HepG2 (cell line): Measurements from ENCODE around the gene SSBP4. TPM values are rescaled to one million over a fixed set of nuclear protein-coding genes. Genes with fewer than 3 reads are reported as not detected.

Experiments
- AGO1 ChIP-seq: fragments of 200-400 bp; formaldehyde crosslinking; IDR thresholded peaks from 2 replicates; pipeline ENCODE4 v1.6.1; 2017; ENCODE audit warnings: mild to moderate bottlenecking, low read depth, low read length, moderate library complexity; ENCODE audit not compliant: poor library complexity, severe bottlenecking
- FOXJ3 ChIP-seq: sonication (generic); formaldehyde crosslinking; IDR thresholded peaks from 2 replicates; pipeline ENCODE4 v1.4.0; 2020; ENCODE audit warnings: missing genetic modification reagents, mild to moderate bottlenecking, borderline replicate concordance
- GTF2F1 ChIP-seq: fragments of 150-350 bp; IDR thresholded peaks from 2 replicates; pipeline ENCODE4 v1.6.1; 2014; ENCODE audit warnings: low read length
- HOXA7 ChIP-seq: sonication (generic); formaldehyde crosslinking; IDR thresholded peaks from 2 replicates; pipeline ENCODE4 v1.8.1; 2022; ENCODE audit warnings: mild to moderate bottlenecking, missing genetic modification reagents, moderate library complexity
- MIER2 ChIP-seq: IDR thresholded peaks from 2 replicates; pipeline ENCODE4 v1.6.1; 2016; ENCODE audit warnings: missing biosample characterization, missing genetic modification reagents
- MXI1 ChIP-seq: IDR thresholded peaks from 3 replicates; pipeline ENCODE4 v1.6.1; 2012; ENCODE audit warnings: low read depth, low read length, inconsistent platforms, borderline replicate concordance
- POLR2A ChIP-seq, 2 experiments: IDR thresholded peaks; 2 replicates each; pipeline ENCODE4 v1.6.1; 2011; ENCODE audit warnings: low read depth in 2 of 2, low read length in 2 of 2, mild to moderate bottlenecking in 1 of 2, moderate library complexity in 1 of 2; ENCODE audit not compliant: insufficient read depth in 1 of 2
- REXO4 ChIP-seq: sonication (generic); formaldehyde crosslinking; IDR thresholded peaks from 2 replicates; pipeline ENCODE4 v1.8.0; 2022; ENCODE audit warnings: missing genetic modification reagents, mild to moderate bottlenecking, borderline replicate concordance
- ZNF101 ChIP-seq: sonication (generic); formaldehyde crosslinking; IDR thresholded peaks from 2 replicates; pipeline ENCODE4 v1.4.0; 2020; ENCODE audit warnings: mild to moderate bottlenecking, low read depth, missing genetic modification reagents, borderline replicate concordance
- ZNF296 ChIP-seq: sonication (generic); formaldehyde crosslinking; conservative IDR thresholded peaks from 2 replicates; pipeline ENCODE4 v1.5.0; 2020; ENCODE audit warnings: mild to moderate bottlenecking, missing genetic modification reagents
- ZNF629 ChIP-seq: sonication (generic); formaldehyde crosslinking; conservative IDR thresholded peaks from 2 replicates; pipeline ENCODE4 v1.5.0; 2020; ENCODE audit warnings: missing genetic modification reagents
- ZNF75D ChIP-seq: sonication (generic); formaldehyde crosslinking; IDR thresholded peaks from 2 replicates; pipeline ENCODE4 v1.8.1; 2023; ENCODE audit warnings: missing genetic modification reagents, mild to moderate bottlenecking, borderline replicate concordance
- ZNF839 ChIP-seq: sonication (generic); formaldehyde crosslinking; IDR thresholded peaks from 2 replicates; pipeline ENCODE4 v1.4.0; 2020; ENCODE audit warnings: missing genetic modification reagents, mild to moderate bottlenecking, borderline replicate concordance
- ZSCAN12 ChIP-seq: sonication (generic); formaldehyde crosslinking; IDR thresholded peaks from 2 replicates; pipeline ENCODE4 v1.9.0; 2021; ENCODE audit warnings: mild to moderate bottlenecking, missing genetic modification reagents
- polyA plus RNA-seq, 8 experiments: library from polyadenylated mRNA; depleted of rRNA in 3 of 8; stranded (reverse) in 7 of 8; unstranded in 1 of 8; fragments of >200 nt; fragmentation: Illumina TruSeq in 4 of 8; extraction: Trizol in 4 of 8; gene quantifications; 2 replicates each; pipeline versions ENCODE4 v1.2.1 to v1.2.3, GENCODE V29; 2011 to 2016; ENCODE audit warnings: low read depth in 4 of 8, missing spikeins in 1 of 8, mixed read lengths in 1 of 8; ENCODE audit not compliant: insufficient read depth in 1 of 8
- total RNA-seq, 5 experiments: library from RNA; depleted of rRNA; stranded (reverse); fragments of >200 nt; fragmentation: Illumina TruSeq; extraction: Trizol; gene quantifications; 2 replicates each; pipeline ENCODE4 v1.2.3, GENCODE V29; 2016; ENCODE audit warnings: low read depth in 1 of 5
- TF ChIP-seq, protein P1 (sequence below): sonication (generic); formaldehyde crosslinking; IDR thresholded peaks from 2 replicates; pipeline ENCODE4 v1.5.0; 2020; ENCODE audit warnings: mild to moderate bottlenecking, missing genetic modification reagents, borderline replicate concordance
- TF ChIP-seq, protein P2 (sequence below): sonication (generic); formaldehyde crosslinking; IDR thresholded peaks from 2 replicates; pipeline ENCODE4 v1.4.0; 2020; ENCODE audit warnings: missing genetic modification reagents

The SSBP4 gene
- total and polyA plus RNA-seq, 2 of the 13 experiments (the other 11 are each of a cell fraction or from before 2014, with no cell fraction given) = 20.8 to 39.5 TPM

- TF ChIP-seq ZSCAN12 (no peak), ZNF296 (CRISPR knock-in tag) (no peak), REXO4 (CRISPR knock-in tag) (no peak), ZNF839 (no peak), MIER2 (CRISPR knock-in tag) (no peak), AGO1 (no peak), ZNF75D (CRISPR knock-in tag) (no peak), GTF2F1 (no peak), FOXJ3 (CRISPR knock-in tag) (no peak), ZNF629 (no peak), HOXA7 (CRISPR knock-in tag) (no peak), MXI1 (no peak), POLR2A (IDR thresholded peaks at IDR 0.05; ENCODE audit: insufficient read depth in 1 of 2, low read depth in 2 of 2, low read length in 2 of 2) (no peak; a peak in 1 of 4 replicates), ZNF101 (CRISPR knock-in tag) (no peak)
- TF ChIP-seq, protein P1, sequence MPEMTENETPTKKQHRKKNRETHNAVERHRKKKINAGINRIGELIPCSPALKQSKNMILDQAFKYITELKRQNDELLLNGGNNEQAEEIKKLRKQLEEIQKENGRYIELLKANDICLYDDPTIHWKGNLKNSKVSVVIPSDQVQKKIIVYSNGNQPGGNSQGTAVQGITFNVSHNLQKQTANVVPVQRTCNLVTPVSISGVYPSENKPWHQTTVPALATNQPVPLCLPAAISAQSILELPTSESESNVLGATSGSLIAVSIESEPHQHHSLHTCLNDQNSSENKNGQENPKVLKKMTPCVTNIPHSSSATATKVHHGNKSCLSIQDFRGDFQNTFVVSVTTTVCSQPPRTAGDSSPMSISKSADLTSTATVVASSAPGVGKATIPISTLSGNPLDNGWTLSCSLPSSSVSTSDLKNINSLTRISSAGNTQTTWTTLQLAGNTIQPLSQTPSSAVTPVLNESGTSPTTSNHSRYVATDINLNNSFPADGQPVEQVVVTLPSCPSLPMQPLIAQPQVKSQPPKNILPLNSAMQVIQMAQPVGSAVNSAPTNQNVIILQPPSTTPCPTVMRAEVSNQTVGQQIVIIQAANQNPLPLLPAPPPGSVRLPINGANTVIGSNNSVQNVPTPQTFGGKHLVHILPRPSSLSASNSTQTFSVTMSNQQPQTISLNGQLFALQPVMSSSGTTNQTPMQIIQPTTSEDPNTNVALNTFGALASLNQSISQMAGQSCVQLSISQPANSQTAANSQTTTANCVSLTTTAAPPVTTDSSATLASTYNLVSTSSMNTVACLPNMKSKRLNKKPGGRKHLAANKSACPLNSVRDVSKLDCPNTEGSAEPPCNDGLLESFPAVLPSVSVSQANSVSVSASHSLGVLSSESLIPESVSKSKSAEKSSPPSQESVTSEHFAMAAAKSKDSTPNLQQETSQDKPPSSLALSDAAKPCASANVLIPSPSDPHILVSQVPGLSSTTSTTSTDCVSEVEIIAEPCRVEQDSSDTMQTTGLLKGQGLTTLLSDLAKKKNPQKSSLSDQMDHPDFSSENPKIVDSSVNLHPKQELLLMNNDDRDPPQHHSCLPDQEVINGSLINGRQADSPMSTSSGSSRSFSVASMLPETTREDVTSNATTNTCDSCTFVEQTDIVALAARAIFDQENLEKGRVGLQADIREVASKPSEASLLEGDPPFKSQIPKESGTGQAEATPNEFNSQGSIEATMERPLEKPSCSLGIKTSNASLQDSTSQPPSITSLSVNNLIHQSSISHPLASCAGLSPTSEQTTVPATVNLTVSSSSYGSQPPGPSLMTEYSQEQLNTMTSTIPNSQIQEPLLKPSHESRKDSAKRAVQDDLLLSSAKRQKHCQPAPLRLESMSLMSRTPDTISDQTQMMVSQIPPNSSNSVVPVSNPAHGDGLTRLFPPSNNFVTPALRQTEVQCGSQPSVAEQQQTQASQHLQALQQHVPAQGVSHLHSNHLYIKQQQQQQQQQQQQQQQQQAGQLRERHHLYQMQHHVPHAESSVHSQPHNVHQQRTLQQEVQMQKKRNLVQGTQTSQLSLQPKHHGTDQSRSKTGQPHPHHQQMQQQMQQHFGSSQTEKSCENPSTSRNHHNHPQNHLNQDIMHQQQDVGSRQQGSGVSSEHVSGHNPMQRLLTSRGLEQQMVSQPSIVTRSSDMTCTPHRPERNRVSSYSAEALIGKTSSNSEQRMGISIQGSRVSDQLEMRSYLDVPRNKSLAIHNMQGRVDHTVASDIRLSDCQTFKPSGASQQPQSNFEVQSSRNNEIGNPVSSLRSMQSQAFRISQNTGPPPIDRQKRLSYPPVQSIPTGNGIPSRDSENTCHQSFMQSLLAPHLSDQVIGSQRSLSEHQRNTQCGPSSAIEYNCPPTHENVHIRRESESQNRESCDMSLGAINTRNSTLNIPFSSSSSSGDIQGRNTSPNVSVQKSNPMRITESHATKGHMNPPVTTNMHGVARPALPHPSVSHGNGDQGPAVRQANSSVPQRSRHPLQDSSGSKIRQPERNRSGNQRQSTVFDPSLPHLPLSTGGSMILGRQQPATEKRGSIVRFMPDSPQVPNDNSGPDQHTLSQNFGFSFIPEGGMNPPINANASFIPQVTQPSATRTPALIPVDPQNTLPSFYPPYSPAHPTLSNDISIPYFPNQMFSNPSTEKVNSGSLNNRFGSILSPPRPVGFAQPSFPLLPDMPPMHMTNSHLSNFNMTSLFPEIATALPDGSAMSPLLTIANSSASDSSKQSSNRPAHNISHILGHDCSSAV (CRISPR knock-in tag) = no peak
- TF ChIP-seq, protein P2, sequence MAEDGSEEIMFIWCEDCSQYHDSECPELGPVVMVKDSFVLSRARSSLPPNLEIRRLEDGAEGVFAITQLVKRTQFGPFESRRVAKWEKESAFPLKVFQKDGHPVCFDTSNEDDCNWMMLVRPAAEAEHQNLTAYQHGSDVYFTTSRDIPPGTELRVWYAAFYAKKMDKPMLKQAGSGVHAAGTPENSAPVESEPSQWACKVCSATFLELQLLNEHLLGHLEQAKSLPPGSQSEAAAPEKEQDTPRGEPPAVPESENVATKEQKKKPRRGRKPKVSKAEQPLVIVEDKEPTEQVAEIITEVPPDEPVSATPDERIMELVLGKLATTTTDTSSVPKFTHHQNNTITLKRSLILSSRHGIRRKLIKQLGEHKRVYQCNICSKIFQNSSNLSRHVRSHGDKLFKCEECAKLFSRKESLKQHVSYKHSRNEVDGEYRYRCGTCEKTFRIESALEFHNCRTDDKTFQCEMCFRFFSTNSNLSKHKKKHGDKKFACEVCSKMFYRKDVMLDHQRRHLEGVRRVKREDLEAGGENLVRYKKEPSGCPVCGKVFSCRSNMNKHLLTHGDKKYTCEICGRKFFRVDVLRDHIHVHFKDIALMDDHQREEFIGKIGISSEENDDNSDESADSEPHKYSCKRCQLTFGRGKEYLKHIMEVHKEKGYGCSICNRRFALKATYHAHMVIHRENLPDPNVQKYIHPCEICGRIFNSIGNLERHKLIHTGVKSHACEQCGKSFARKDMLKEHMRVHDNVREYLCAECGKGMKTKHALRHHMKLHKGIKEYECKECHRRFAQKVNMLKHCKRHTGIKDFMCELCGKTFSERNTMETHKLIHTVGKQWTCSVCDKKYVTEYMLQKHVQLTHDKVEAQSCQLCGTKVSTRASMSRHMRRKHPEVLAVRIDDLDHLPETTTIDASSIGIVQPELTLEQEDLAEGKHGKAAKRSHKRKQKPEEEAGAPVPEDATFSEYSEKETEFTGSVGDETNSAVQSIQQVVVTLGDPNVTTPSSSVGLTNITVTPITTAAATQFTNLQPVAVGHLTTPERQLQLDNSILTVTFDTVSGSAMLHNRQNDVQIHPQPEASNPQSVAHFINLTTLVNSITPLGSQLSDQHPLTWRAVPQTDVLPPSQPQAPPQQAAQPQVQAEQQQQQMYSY = no peak
Measured at GRCh38 chr19:18439025-18439909, 20.1 kb downstream of the SSBP4 start (continued).
